Naive thymus-derived CD4-positive, alpha-beta T cell (primary cell): ENCODE measurements around the gene HSD17B7. TPM values are rescaled to one million over a fixed set of nuclear protein-coding genes. Genes with fewer than 3 reads are reported as not detected.
"Not testable (repeated sequence)": the region's sequence is repeated elsewhere in the genome, so short reads cannot be mapped to it uniquely, and the experiment has no call there.

ENCODE experiments used
- ATAC-seq: fragments of 150-1000 bp; cut with Tn5 transposase; 2 replicates; pipeline ENCODE4 v1.10.0; 2021; ENCODE audit warnings: mild to moderate bottlenecking, moderate library complexity
- CTCF ChIA-PET: fragments of 350-600 bp; sonication (Branson Sonifier 250); formaldehyde crosslinking; loops from one replicate; lab custom pipeline; 2021; ENCODE audit warnings: antibody characterized with exemption; lab: Charles Lee
- POLR2A ChIA-PET: fragments of 350-600 bp; sonication (Branson Sonifier 250); formaldehyde crosslinking; loops from one replicate; lab custom pipeline; 2021; ENCODE audit warnings: antibody characterized with exemption, inconsistent platforms; lab: Charles Lee
- DNase-seq, 9 donors: peaks; one replicate each; pipeline versions ENCODE4 v3.0.0 to v3.0.0-alpha.2; 2020 to 2022; ENCODE audit warnings: mixed read lengths in 1 of 9
- H3K27ac ChIP-seq: one replicate; pipeline ENCODE4 v1.7.0; 2013; ENCODE audit warnings: mild to moderate bottlenecking, low read depth, low read length, moderate library complexity
- H3K27me3 ChIP-seq, 2 donors: one replicate each; pipeline ENCODE4 v1.7.0; 2013; ENCODE audit warnings: low read length in 2 of 2, mild to moderate bottlenecking in 2 of 2, moderate library complexity in 2 of 2; ENCODE audit not compliant: control insufficient read depth in 2 of 2, insufficient read depth in 2 of 2
- H3K36me3 ChIP-seq, 3 experiments: 1 replicate in 2 of 3; 2 replicates in 1 of 3; pipeline ENCODE4 v1.7.0; 2013; ENCODE audit warnings: low read length in 3 of 3, mild to moderate bottlenecking in 3 of 3, moderate library complexity in 1 of 3; ENCODE audit not compliant: insufficient read depth in 3 of 3, control insufficient read depth in 2 of 3
- H3K4me1 ChIP-seq, 2 donors: one replicate each; pipeline ENCODE4 v1.7.0; 2013; ENCODE audit warnings: low read length in 2 of 2, mild to moderate bottlenecking in 2 of 2, moderate library complexity in 1 of 2; ENCODE audit not compliant: control insufficient read depth in 2 of 2, insufficient read depth in 2 of 2
- H3K4me3 ChIP-seq: 2 replicates; pipeline ENCODE4 v1.7.0; 2013; ENCODE audit warnings: mild to moderate bottlenecking, low read length
- H3K9me3 ChIP-seq, 3 experiments: 1 replicate in 2 of 3; 2 replicates in 1 of 3; pipeline ENCODE4 v1.7.0; 2013; ENCODE audit warnings: low read length in 3 of 3; ENCODE audit not compliant: control insufficient read depth in 2 of 3
- H3K27ac Mint-ChIP-seq, 9 donors: one replicate each; pipeline ENCODE4 v1.8.0; 2020 to 2022; ENCODE audit warnings: mixed read lengths in 9 of 9, mild to moderate bottlenecking in 8 of 9, moderate library complexity in 5 of 9, inconsistent platforms in 2 of 9
- H3K27me3 Mint-ChIP-seq, 5 donors: one replicate each; pipeline ENCODE4 v1.8.0; 2021 to 2022; ENCODE audit warnings: mixed read lengths in 5 of 5, mild to moderate bottlenecking in 1 of 5
- H3K36me3 Mint-ChIP-seq, 5 donors: one replicate each; pipeline ENCODE4 v1.8.0; 2020 to 2022; ENCODE audit warnings: mixed read lengths in 5 of 5, mild to moderate bottlenecking in 3 of 5, inconsistent platforms in 1 of 5
- H3K4me1 Mint-ChIP-seq, 7 donors: one replicate each; pipeline ENCODE4 v1.8.0; 2020 to 2022; ENCODE audit warnings: mixed read lengths in 7 of 7, mild to moderate bottlenecking in 3 of 7, inconsistent platforms in 1 of 7
- H3K4me3 Mint-ChIP-seq, 10 donors: one replicate each; pipeline ENCODE4 v1.8.0; 2020 to 2022; ENCODE audit warnings: mild to moderate bottlenecking in 10 of 10, mixed read lengths in 10 of 10, moderate library complexity in 6 of 10, inconsistent platforms in 2 of 10
- H3K9me3 Mint-ChIP-seq, 11 donors: one replicate each; pipeline ENCODE4 v1.8.0; 2020 to 2022; ENCODE audit warnings: mixed read lengths in 11 of 11, mild to moderate bottlenecking in 4 of 11, inconsistent platforms in 1 of 11, moderate library complexity in 1 of 11
- intact Hi-C, 2 donors: fragments of 100-400 bp; cut with micrococcal nuclease; formaldehyde crosslinking; loops; one replicate each; pipeline ENCODE4 v1.15.1; 2023
- polyA plus RNA-seq, 2 donors: library from polyadenylated mRNA; unstranded; fragments of 300-500 nt; fragmentation: Illumina TruSeq; gene quantifications; one replicate each; pipeline ENCODE4 v1.2.3, GENCODE V29; 2021
- total RNA-seq, 6 experiments: library from RNA in 5 of 6; stranded (reverse) in 5 of 6; gene quantifications; 1 replicate in 5 of 6; 2 replicates in 1 of 6; pipeline ENCODE4 v1.2.3 and lab custom pipeline; 2021 to 2026

The HSD17B7 gene
- total and polyA plus RNA-seq, 7 experiments from 2014 or later = 19.3 to 34.1 (median 23.5) TPM

DNA sequence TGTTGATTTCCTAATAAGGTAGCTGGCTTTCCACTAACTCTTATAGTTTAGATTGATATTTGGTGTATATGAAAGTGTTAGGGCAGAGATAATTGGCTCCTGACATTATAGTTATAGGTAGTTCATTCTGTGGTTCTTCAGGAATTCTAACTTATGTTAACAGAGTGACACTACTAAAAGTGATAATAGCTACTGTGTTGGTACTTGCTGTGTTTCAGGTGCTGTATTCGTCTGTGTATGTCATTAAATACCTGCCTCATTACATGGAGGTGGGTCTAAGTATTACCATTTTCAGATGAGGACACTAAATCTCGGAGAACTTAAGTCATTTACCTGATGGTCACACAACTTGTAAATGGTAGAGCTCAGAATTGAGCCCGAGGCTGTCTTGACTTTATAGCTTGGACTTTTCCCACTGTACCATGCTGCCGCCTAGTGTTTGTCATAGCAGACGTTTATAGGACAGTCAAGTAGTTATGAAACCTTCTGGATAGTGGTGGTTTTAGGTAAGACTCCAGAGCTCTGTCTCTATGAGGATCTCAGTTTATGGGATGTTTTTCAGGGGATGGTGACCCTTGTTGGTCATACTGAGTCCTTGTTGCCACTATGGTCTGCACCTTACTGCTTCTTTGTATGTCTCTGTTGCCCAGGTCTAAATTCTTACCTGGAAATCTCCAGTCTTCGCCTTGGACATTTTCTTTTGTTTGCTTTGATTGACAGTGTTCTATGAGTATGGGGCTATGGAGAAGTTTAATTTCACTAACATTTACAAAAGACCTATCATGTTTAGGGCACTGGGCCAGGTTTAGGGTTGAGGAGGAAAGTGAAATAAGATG, 9.7 kb downstream of the HSD17B7 start:
- ATAC-seq, DNase-seq, H3K9me3 Mint-ChIP-seq, H3K4me3 ChIP-seq, intact Hi-C loops, H3K4me1 ChIP-seq, H3K27me3 Mint-ChIP-seq, H3K9me3 ChIP-seq, H3K27me3 ChIP-seq, CTCF ChIA-PET, H3K4me3 Mint-ChIP-seq, H3K27ac Mint-ChIP-seq, H3K27ac ChIP-seq: not testable (repeated sequence)
- Mint-ChIP-seq H3K36me3 (peaks cover 5 to 59% (median 25%) of the 10 kb centered on the region in 5 donors), H3K4me1 (peaks cover 0 to 20% (median 8%) of the 10 kb centered on the region in 7 donors)
- POLR2A ChIA-PET = interaction anchor here (0.7 kb wide), 1 partner anchor 497 kb away, joined by 3 read pairs; no protein-coding TSS in a partner anchor
- H3K36me3 ChIP-seq = peaks cover 0 to 38% (median 4%) of the 10 kb centered on the region in 3 experiments

DNA sequence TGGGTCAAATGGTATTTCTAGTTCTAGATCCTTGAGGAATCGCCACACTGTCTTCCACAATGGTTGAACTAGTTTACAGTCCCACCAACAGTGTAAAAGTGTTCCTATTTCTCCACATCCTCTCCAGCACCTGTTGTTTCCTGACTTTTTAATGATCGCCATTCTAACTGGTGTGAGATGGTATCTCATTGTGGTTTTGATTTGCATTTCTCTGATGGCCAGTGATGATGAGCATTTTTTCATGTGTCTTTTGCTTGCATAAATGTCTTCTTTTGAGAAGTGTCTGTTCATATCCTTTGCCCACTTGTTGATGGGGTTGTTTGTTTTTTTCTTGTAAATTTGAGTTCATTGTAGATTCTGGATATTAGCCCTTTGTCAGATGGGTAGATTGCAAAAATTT, 17.0 kb downstream of the HSD17B7 start:
- H3K4me1 Mint-ChIP-seq, intact Hi-C loops, H3K9me3 ChIP-seq, DNase-seq, H3K9me3 Mint-ChIP-seq, H3K27ac ChIP-seq, ATAC-seq, H3K27ac Mint-ChIP-seq, H3K27me3 Mint-ChIP-seq, POLR2A ChIA-PET, H3K4me3 ChIP-seq, CTCF ChIA-PET, H3K4me3 Mint-ChIP-seq, H3K4me1 ChIP-seq, H3K27me3 ChIP-seq: not testable (repeated sequence)
- H3K36me3 Mint-ChIP-seq = peaks cover 10 to 84% (median 42%) of the 10 kb centered on the region in 5 donors
- H3K36me3 ChIP-seq = peaks cover 0 to 19% (median 4%) of the 10 kb centered on the region in 3 experiments

DNA sequence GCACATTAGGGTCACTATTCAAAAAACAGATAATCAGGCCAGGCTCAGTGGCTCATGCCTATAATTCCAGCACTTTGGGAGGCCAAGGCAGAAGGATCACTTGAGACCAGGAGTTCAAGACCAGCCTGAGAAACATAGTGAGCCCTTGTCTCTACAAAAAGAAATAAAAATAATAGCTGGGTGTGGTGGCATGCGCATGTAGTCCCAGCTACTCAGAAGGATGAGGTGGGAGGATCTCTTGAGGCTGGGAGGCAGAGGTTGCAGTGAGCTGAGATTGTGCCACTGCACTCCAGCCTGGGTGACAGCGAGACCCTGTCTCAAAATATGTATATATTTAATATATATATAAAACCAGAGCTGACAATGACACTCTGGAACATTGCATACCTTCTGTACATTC, 21.9 kb downstream of the HSD17B7 start:
- H3K36me3 ChIP-seq, H3K4me3 Mint-ChIP-seq, POLR2A ChIA-PET, ATAC-seq, H3K9me3 ChIP-seq, intact Hi-C loops, DNase-seq, H3K4me3 ChIP-seq, H3K27ac Mint-ChIP-seq, H3K4me1 ChIP-seq, H3K27me3 Mint-ChIP-seq, H3K9me3 Mint-ChIP-seq, H3K27me3 ChIP-seq, CTCF ChIA-PET, H3K4me1 Mint-ChIP-seq, H3K27ac ChIP-seq: not testable (repeated sequence)
- peaks cover 0 to 53% (median 25%) of the 10 kb centered on the region in 5 donors for H3K36me3 Mint-ChIP-seq

DNA sequence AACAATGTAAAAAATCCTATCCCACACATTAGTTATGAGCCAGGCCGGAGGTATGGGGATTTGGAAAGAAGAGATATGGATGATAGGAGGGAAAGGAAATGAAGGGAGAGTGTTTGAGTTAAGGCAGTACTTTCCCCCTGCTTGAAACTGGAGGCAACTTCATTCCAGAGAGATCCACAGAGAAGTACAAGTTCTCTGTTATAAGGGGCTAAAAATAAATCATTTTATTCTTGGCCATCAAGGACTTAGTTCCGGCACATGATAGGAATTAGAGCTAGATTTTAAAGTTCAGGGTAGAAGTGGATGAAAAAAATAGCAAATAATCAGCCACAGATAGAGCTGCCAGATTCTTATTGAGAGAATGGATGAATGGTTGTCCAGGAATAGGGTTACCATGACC, 27.6 kb downstream of the HSD17B7 start:
- intact Hi-C loops, H3K27ac ChIP-seq, DNase-seq, H3K27ac Mint-ChIP-seq, H3K36me3 ChIP-seq, H3K9me3 Mint-ChIP-seq, H3K4me3 Mint-ChIP-seq, H3K4me1 ChIP-seq, H3K9me3 ChIP-seq, CTCF ChIA-PET, ATAC-seq, H3K4me3 ChIP-seq, POLR2A ChIA-PET: not testable (repeated sequence)
- Mint-ChIP-seq H3K27me3 (peaks cover 17 to 24% (median 18%) of the 10 kb centered on the region in 5 donors), H3K36me3 (peaks cover 4 to 21% (median 6%) of the 10 kb centered on the region in 5 donors), H3K4me1 (peaks cover 6 to 15% (median 13%) of the 10 kb centered on the region in 7 donors)
- peaks cover 0 to 12% of the 10 kb centered on the region in 2 donors for H3K27me3 ChIP-seq

DNA sequence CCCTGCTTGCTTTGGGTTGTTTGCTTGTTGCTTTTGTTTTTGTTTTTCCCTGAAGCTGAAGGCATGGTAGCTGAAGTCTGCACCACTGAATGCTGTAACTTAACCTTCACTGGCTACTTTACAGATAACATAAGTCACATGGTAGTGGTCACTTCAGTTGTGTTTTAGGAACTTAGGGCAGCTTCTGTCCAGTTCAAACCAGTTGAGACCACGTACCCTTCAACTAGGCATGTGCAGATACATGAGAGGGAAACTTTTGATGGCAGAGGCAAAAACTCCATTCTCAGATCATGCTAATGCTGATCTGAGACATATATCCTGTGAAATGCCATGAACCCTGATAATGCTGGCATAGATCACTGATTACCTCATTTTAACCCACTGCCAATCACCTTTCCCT, 28.2 kb downstream of the HSD17B7 start:
- H3K4me3 ChIP-seq, H3K27ac ChIP-seq, DNase-seq, H3K4me1 ChIP-seq, H3K9me3 ChIP-seq, H3K36me3 ChIP-seq, H3K27ac Mint-ChIP-seq, intact Hi-C loops, H3K4me3 Mint-ChIP-seq, POLR2A ChIA-PET, ATAC-seq, H3K9me3 Mint-ChIP-seq, CTCF ChIA-PET: not testable (repeated sequence)
- Mint-ChIP-seq H3K36me3 (peaks cover 4 to 21% (median 6%) of the 10 kb centered on the region in 5 donors), H3K4me1 (peaks cover 6 to 19% (median 13%) of the 10 kb centered on the region in 7 donors), H3K27me3 (peaks cover 22 to 26% (median 23%) of the 10 kb centered on the region in 5 donors)
- peaks cover 0 to 12% of the 10 kb centered on the region in 2 donors for H3K27me3 ChIP-seq

DNA sequence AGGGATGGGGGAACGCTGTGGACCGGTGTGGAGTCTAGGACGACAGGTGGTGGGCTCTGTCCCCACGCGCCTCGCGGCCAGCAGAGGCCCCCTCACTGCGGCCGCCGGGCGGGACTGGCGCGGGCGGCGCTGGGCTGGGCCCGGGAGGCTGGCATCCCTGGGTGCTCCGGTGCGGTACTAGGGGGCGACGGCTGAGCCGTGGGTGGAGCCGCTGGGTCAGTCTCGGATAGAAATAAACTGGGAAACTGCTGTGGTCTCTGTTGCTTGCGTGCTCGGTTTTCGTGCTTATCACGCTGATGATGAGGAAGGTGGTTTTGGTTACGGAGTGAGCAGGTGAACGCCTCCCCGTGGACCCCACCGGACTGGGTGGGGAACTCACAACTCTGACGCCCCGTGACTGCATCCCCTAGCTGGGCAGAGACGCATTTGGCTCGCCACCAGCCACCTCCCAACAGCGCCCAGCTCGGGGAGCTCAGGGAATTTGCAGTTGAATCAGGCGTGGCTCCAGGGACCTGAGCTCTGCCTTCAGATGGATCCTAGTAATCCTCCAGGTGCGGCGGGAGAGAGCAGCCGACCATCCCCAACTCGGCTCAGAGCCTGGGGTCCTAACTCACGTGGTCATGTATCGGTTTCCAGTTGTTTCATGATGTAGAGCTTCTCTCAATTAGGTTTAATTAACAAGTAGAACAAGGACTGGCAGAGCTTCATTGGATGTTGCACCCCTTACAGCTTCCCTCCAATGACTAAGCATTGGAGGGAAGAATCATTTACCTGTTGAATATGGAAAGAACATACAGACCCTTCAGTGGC, 32.1 kb downstream of the HSD17B7 start:
- ChIA-PET CTCF (no interaction called here), POLR2A (no interaction called here)
- peak; percentile 45 for ATAC-seq
- peak in 1 of 9 donors; percentile 0 for DNase-seq
- peaks cover 5 to 9% of the 10 kb centered on the region in 2 donors for H3K4me1 ChIP-seq
- Mint-ChIP-seq H3K27ac (no peak overlapping the region), H3K27me3 (peaks cover 43 to 54% (median 46%) of the 10 kb centered on the region in 5 donors), H3K36me3 (peaks cover 1 to 9% (median 4%) of the 10 kb centered on the region in 5 donors), H3K4me1 (peaks cover 6 to 19% (median 12%) of the 10 kb centered on the region in 7 donors), H3K9me3 (peaks cover 0 to 4% (median 0%) of the 10 kb centered on the region in 11 donors), H3K4me3 (peak overlapping the region in 9 of 10 donors; percentile 17 to 69 (median 57))
- peak overlapping the region; percentile 3 for H3K4me3 ChIP-seq
- intact Hi-C loops = loop anchor here in 1 of 2 donors (10.0 kb wide), 1 partner anchor 62 kb away; no protein-coding TSS in a partner anchor
- no peaks in the 10 kb centered on the region for H3K9me3 ChIP-seq
- H3K36me3 ChIP-seq = no peaks in the 10 kb centered on the region
- no peak overlapping the region for H3K27ac ChIP-seq
- H3K27me3 ChIP-seq = peaks cover 0 to 12% of the 10 kb centered on the region in 2 donors
